Measurements from ENCODE around the gene LRRC27.

Gene LRRC27

GRCh38 chr10:132405463-132405991, 73.5 kb downstream of the LRRC27 start:
- DNase-seq = no peak

GRCh38 chr10:132406181-132406580, 74.2 kb downstream of the LRRC27 start:
- DNase-seq = no peak

GRCh38 chr10:132406750-132407149, 74.8 kb downstream of the LRRC27 start:
- no peak for DNase-seq

GRCh38 chr10:132407243-132407746, 75.3 kb downstream of the LRRC27 start:
- no peak for DNase-seq

- no peak for DNase-seq
These were observed 75.9 kb downstream of the LRRC27 start for GRCh38 chr10:132407846-132408278.

GRCh38 chr10:132408367-132408781, 76.4 kb downstream of the LRRC27 start:
- DNase-seq = no peak

GRCh38 chr10:132408823-132409666, 77.1 kb downstream of the LRRC27 start:
- no peak for DNase-seq

GRCh38 chr10:132409667-132410028, 77.7 kb downstream of the LRRC27 start:
- no peak for DNase-seq

- no peak for DNase-seq
These were observed 78.2 kb downstream of the LRRC27 start for GRCh38 chr10:132410056-132410778.

GRCh38 chr10:132410779-132411532, 79.0 kb downstream of the LRRC27 start:
- no peak for DNase-seq

- DNase-seq = no peak
These were observed 79.7 kb downstream of the LRRC27 start for GRCh38 chr10:132411561-132412253.

- no peak for DNase-seq
These were observed 80.6 kb downstream of the LRRC27 start for GRCh38 chr10:132412316-132413192.

- no peak for DNase-seq
These were observed 81.5 kb downstream of the LRRC27 start for GRCh38 chr10:132413226-132414205.

GRCh38 chr10:132414402-132415016, 82.5 kb downstream of the LRRC27 start:
- no peak for DNase-seq

GRCh38 chr10:132415255-132415654, 83.3 kb downstream of the LRRC27 start:
- no peak for DNase-seq

GRCh38 chr10:132415956-132416355, 84.0 kb downstream of the LRRC27 start:
- DNase-seq = no peak

- DNase-seq = no peak
These were observed 84.7 kb downstream of the LRRC27 start for GRCh38 chr10:132416566-132417256.

- DNase-seq = no peak
These were observed 85.4 kb downstream of the LRRC27 start for GRCh38 chr10:132417257-132417910.

Measured in central memory CD4-positive, alpha-beta T cell (primary cell).